H9 (cell line): ENCODE data around the gene MBNL1. TPM values are rescaled to one million over a fixed set of nuclear protein-coding genes. Genes with fewer than 3 reads are reported as not detected.

Source experiments
- DNase-seq: peaks from one replicate; pipeline ENCODE4 v3.0.0-alpha.2; 2017
- H2AFZ ChIP-seq: one replicate; pipeline ENCODE4 v1.6.1; 2013; ENCODE audit warnings: mild to moderate bottlenecking, low read length, control low read depth, moderate library complexity
- H2AK5ac ChIP-seq: 2 replicates; pipeline ENCODE4 v1.6.1; 2013; ENCODE audit warnings: low read length, control low read depth, mixed read lengths; ENCODE audit not compliant: insufficient read length
- H2BK120ac ChIP-seq: one replicate; pipeline ENCODE4 v1.6.1; 2013; ENCODE audit warnings: low read depth, mild to moderate bottlenecking, low read length, control low read depth, inconsistent platforms; ENCODE audit not compliant: poor library complexity, severe bottlenecking
- H2BK12ac ChIP-seq: 2 replicates; pipeline ENCODE4 v1.6.1; 2013; ENCODE audit warnings: low read length, control low read depth, mixed read lengths, low read depth; ENCODE audit not compliant: insufficient read length
- H2BK15ac ChIP-seq: 2 replicates; pipeline ENCODE4 v1.6.1; 2013; ENCODE audit warnings: low read depth, low read length, control low read depth
- H2BK20ac ChIP-seq: one replicate; pipeline ENCODE4 v1.6.1; 2013; ENCODE audit warnings: low read depth, mild to moderate bottlenecking, low read length, control low read depth, inconsistent platforms; ENCODE audit not compliant: poor library complexity, severe bottlenecking
- H2BK5ac ChIP-seq: 2 replicates; pipeline ENCODE4 v1.6.1; 2013; ENCODE audit warnings: low read length, control low read depth, mixed read lengths; ENCODE audit not compliant: insufficient read length
- H3K14ac ChIP-seq: 2 replicates; pipeline ENCODE4 v1.6.1; 2013; ENCODE audit warnings: low read length, control low read depth; ENCODE audit not compliant: insufficient read depth
- H3K18ac ChIP-seq: 2 replicates; pipeline ENCODE4 v1.6.1; 2013; ENCODE audit warnings: low read depth, mild to moderate bottlenecking, mixed read lengths, low read length, control low read depth; ENCODE audit not compliant: insufficient read length
- H3K23ac ChIP-seq: 2 replicates; pipeline ENCODE4 v1.6.1; 2013; ENCODE audit warnings: low read length, control low read depth, mixed read lengths, low read depth; ENCODE audit not compliant: insufficient read length
- H3K23me2 ChIP-seq: 2 replicates; pipeline ENCODE4 v1.6.1; 2013; ENCODE audit warnings: low read depth, mild to moderate bottlenecking, mixed read lengths, low read length, control low read depth; ENCODE audit not compliant: insufficient read length, poor library complexity, severe bottlenecking
- H3K27ac ChIP-seq: 2 replicates; pipeline ENCODE4 v1.5.1; 2013; ENCODE audit warnings: low read length, control low read depth, mixed read lengths, low read depth; ENCODE audit not compliant: insufficient read length
- H3K27me3 ChIP-seq: 2 replicates; pipeline ENCODE4 v1.6.1; 2013; ENCODE audit warnings: low read length, control low read depth, inconsistent platforms; ENCODE audit not compliant: insufficient read depth
- H3K4ac ChIP-seq: 2 replicates; pipeline ENCODE4 v1.6.1; 2013; ENCODE audit warnings: low read depth, mild to moderate bottlenecking, control low read depth, inconsistent platforms, low read length, moderate library complexity
- H3K4me1 ChIP-seq: 2 replicates; pipeline ENCODE4 v1.6.1; 2013; ENCODE audit warnings: low read length, control low read depth, inconsistent platforms; ENCODE audit not compliant: insufficient read depth
- H3K4me2 ChIP-seq: 2 replicates; pipeline ENCODE4 v1.6.1; 2013; ENCODE audit warnings: low read length, control low read depth, mixed read lengths; ENCODE audit not compliant: insufficient read length, insufficient read depth
- H3K56ac ChIP-seq: 2 replicates; pipeline ENCODE4 v1.6.1; 2013; ENCODE audit warnings: low read depth, mild to moderate bottlenecking, mixed read lengths, low read length, control low read depth; ENCODE audit not compliant: insufficient read length
- H3K79me1 ChIP-seq: 2 replicates; pipeline ENCODE4 v1.6.1; 2013; ENCODE audit warnings: low read depth, mild to moderate bottlenecking, moderate library complexity, low read length, control low read depth, inconsistent platforms; ENCODE audit not compliant: insufficient read depth, poor library complexity, severe bottlenecking
- H3K79me2 ChIP-seq: 2 replicates; pipeline ENCODE4 v1.6.1; 2013; ENCODE audit warnings: low read length, control low read depth, inconsistent platforms; ENCODE audit not compliant: insufficient read depth
- H3K9ac ChIP-seq: 2 replicates; pipeline ENCODE4 v1.6.1; 2013; ENCODE audit warnings: low read length, control low read depth, mixed read lengths; ENCODE audit not compliant: insufficient read length; ENCODE audit errors: extremely low read depth
- H3K9me3 ChIP-seq: one replicate; pipeline ENCODE4 v1.6.1; 2013; ENCODE audit warnings: low read depth, low read length, inconsistent platforms; ENCODE audit not compliant: control insufficient read depth
- H3T11ph ChIP-seq: one replicate; pipeline ENCODE4 v1.6.1; 2013; ENCODE audit warnings: mild to moderate bottlenecking, low read length, control low read depth, inconsistent platforms
- H4K20me1 ChIP-seq: one replicate; pipeline ENCODE4 v1.6.1; 2013; ENCODE audit not compliant: control insufficient read depth, insufficient read length, insufficient read depth
- H4K5ac ChIP-seq: 2 replicates; pipeline ENCODE4 v1.6.1; 2013; ENCODE audit warnings: low read depth, mild to moderate bottlenecking, mixed read lengths, low read length, control low read depth; ENCODE audit not compliant: insufficient read length
- H4K8ac ChIP-seq: replicated peaks from 2 replicates; pipeline ENCODE4 v1.6.1; 2013; ENCODE audit warnings: low read length, control low read depth, mixed read lengths, low read depth; ENCODE audit not compliant: insufficient read length
- H4K91ac ChIP-seq: 2 replicates; pipeline ENCODE4 v1.6.1; 2013; ENCODE audit warnings: low read depth, mild to moderate bottlenecking, moderate library complexity, mixed read lengths, low read length, control low read depth; ENCODE audit not compliant: insufficient read length
- H3K27ac Mint-ChIP-seq, 3 experiments: 2 replicates in 2 of 3; 3 replicates in 1 of 3; pipeline ENCODE4 v1.8.0; 2020 to 2021; ENCODE audit warnings: mixed read lengths in 3 of 3, mild to moderate bottlenecking in 1 of 3, moderate library complexity in 1 of 3
- H3K27me3 Mint-ChIP-seq: 2 replicates; pipeline ENCODE4 v1.8.0; 2021; ENCODE audit warnings: low read depth, mild to moderate bottlenecking, moderate library complexity, mixed read lengths
- H3K36me3 Mint-ChIP-seq, 3 experiments: 2 replicates in 2 of 3; 3 replicates in 1 of 3; pipeline ENCODE4 v1.8.0; 2020 to 2021; ENCODE audit warnings: low read depth in 3 of 3, mixed read lengths in 3 of 3; ENCODE audit not compliant: insufficient read depth in 1 of 3
- H3K4me1 Mint-ChIP-seq, 2 experiments: 2 replicates each; pipeline ENCODE4 v1.8.0; 2020; ENCODE audit warnings: mixed read lengths in 2 of 2
- H3K4me3 Mint-ChIP-seq, 2 experiments: 2 replicates in 1 of 2; 3 replicates in 1 of 2; pipeline ENCODE4 v1.8.0; 2020 to 2021; ENCODE audit warnings: mild to moderate bottlenecking in 2 of 2, mixed read lengths in 2 of 2, moderate library complexity in 1 of 2
- H3K9me3 Mint-ChIP-seq, 2 experiments: 2 replicates in 1 of 2; 3 replicates in 1 of 2; pipeline ENCODE4 v1.8.0; 2020; ENCODE audit warnings: mild to moderate bottlenecking in 2 of 2, mixed read lengths in 2 of 2, moderate library complexity in 1 of 2
- CTCF ChIP-seq: fragments of 200-600 bp; sonication (generic); conservative IDR thresholded peaks from 3 replicates; pipeline ENCODE4 v1.8.0; 2021; ENCODE audit warnings: antibody characterized with exemption, mild to moderate bottlenecking
- total RNA-seq: library from RNA; stranded (reverse); gene quantifications from 2 replicates; pipeline ENCODE4 v1.2.1, GENCODE V29; 2021

Gene MBNL1
- total RNA-seq, 1 experiment from 2014 or later: 14.9 TPM

- H3K27me3 ChIP-seq: no peaks in the 10 kb centered on the region
- H3K9me3 Mint-ChIP-seq: no peaks in the 10 kb centered on the region
- no peak overlapping the region for H2BK20ac ChIP-seq
- no peak overlapping the region for H3T11ph ChIP-seq
- H3K23me2 ChIP-seq: no peaks in the 10 kb centered on the region
- no peak overlapping the region for H2AFZ ChIP-seq
- no peak overlapping the region for H3K27ac ChIP-seq
- H3K4me1 ChIP-seq: no peaks in the 10 kb centered on the region; the same call in 1 of the 2 replicates
- H3K4me2 ChIP-seq: no peak overlapping the region
- DNase-seq: no peak
- H3K18ac ChIP-seq: no peak overlapping the region
- no peak overlapping the region for H2BK120ac ChIP-seq
- H2BK5ac ChIP-seq: no peak overlapping the region
- H3K4me3 Mint-ChIP-seq: no peak overlapping the region
- H2BK15ac ChIP-seq: no peak overlapping the region
- H3K14ac ChIP-seq: no peak overlapping the region
- no peak overlapping the region for H3K4ac ChIP-seq
- H4K8ac ChIP-seq: no peak overlapping the region
- H4K20me1 ChIP-seq: no peaks in the 10 kb centered on the region
- H3K36me3 Mint-ChIP-seq: no peaks in the 10 kb centered on the region
- H3K27ac Mint-ChIP-seq: no peak overlapping the region
- no peak overlapping the region for H3K56ac ChIP-seq
- H2BK12ac ChIP-seq: no peak overlapping the region
- no peaks in the 10 kb centered on the region for H3K9me3 ChIP-seq
- H3K79me1 ChIP-seq: no peaks in the 10 kb centered on the region
- no peaks in the 10 kb centered on the region for H3K27me3 Mint-ChIP-seq
- H2AK5ac ChIP-seq: no peak overlapping the region
- H3K23ac ChIP-seq: no peak overlapping the region
- peaks cover 29% of the 10 kb centered on the region in 2 experiments for H3K4me1 Mint-ChIP-seq
- H4K5ac ChIP-seq: no peak overlapping the region
- H3K79me2 ChIP-seq: peaks cover 3% of the 10 kb centered on the region; the same call in 1 of the 2 replicates
- H3K9ac ChIP-seq: no peak overlapping the region
- H4K91ac ChIP-seq: no peak overlapping the region
- no peak for TF ChIP-seq CTCF
Measured at GRCh38 chr3:152386208-152386607, 117.5 kb downstream of the MBNL1 start.
